Large intestine (tissue), 12 donors: ENCODE results near the gene PRPF6. TPM values are rescaled to one million over a fixed set of nuclear protein-coding genes. Genes with fewer than 3 reads are reported as not detected.

ENCODE experiments used
- DNase-seq, 2 donors: peaks; one replicate each; pipeline versions ENCODE4 v3.0.0 to v3.0.0-alpha.2; 2013
- H3K27ac ChIP-seq: one replicate; pipeline ENCODE4 v1.5.1; 2013; ENCODE audit warnings: low read length
- H3K27me3 ChIP-seq: 2 replicates; pipeline ENCODE4 v1.6.1; 2013; ENCODE audit warnings: low read length; ENCODE audit not compliant: control insufficient read depth, insufficient read depth
- H3K36me3 ChIP-seq: 2 replicates; pipeline ENCODE4 v1.6.1; 2013; ENCODE audit warnings: low read length; ENCODE audit not compliant: control insufficient read depth, insufficient read depth
- H3K4me1 ChIP-seq: one replicate; pipeline ENCODE4 v1.6.1; 2013; ENCODE audit warnings: low read length; ENCODE audit not compliant: control insufficient read depth, insufficient read depth
- H3K4me3 ChIP-seq: one replicate; pipeline ENCODE4 v1.5.1; 2013; ENCODE audit warnings: low read length
- H3K9me3 ChIP-seq: one replicate; pipeline ENCODE4 v1.6.1; 2013; ENCODE audit warnings: mild to moderate bottlenecking, low read depth, low read length, moderate library complexity; ENCODE audit not compliant: control insufficient read depth
- WGBS: methylation state at CpG from one replicate; pipeline ENCODE4 v1.1.5; 2013; ENCODE audit warnings: low lambda C conversion rate; ENCODE audit not compliant: insufficient coverage; 5-methylcytosine and 5-hydroxymethylcytosine counted together
- long read RNA-seq, 11 donors: transcript quantifications; one replicate each; lab custom pipeline, GENCODE V29; 2026
- polyA plus RNA-seq: library from polyadenylated mRNA; unstranded; fragments of 120-200 nt; gene quantifications from one replicate; pipeline ENCODE4 v1.2.1, GENCODE V29; 2013

PRPF6 gene, protein sequence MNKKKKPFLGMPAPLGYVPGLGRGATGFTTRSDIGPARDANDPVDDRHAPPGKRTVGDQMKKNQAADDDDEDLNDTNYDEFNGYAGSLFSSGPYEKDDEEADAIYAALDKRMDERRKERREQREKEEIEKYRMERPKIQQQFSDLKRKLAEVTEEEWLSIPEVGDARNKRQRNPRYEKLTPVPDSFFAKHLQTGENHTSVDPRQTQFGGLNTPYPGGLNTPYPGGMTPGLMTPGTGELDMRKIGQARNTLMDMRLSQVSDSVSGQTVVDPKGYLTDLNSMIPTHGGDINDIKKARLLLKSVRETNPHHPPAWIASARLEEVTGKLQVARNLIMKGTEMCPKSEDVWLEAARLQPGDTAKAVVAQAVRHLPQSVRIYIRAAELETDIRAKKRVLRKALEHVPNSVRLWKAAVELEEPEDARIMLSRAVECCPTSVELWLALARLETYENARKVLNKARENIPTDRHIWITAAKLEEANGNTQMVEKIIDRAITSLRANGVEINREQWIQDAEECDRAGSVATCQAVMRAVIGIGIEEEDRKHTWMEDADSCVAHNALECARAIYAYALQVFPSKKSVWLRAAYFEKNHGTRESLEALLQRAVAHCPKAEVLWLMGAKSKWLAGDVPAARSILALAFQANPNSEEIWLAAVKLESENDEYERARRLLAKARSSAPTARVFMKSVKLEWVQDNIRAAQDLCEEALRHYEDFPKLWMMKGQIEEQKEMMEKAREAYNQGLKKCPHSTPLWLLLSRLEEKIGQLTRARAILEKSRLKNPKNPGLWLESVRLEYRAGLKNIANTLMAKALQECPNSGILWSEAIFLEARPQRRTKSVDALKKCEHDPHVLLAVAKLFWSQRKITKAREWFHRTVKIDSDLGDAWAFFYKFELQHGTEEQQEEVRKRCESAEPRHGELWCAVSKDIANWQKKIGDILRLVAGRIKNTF
- 59.7 TPM for polyA plus RNA-seq
- long read RNA-seq, donor 1, transcript PRPF6-201 (21 exons, 3,044 nt), result major isoform, 6 of 12 reads
- long read RNA-seq, donor 1, partial matches to known transcripts, result 6 of 12 reads
- long read RNA-seq, donor 1, other reads (novel, unspliced or antisense), result 0 of 12 reads
- long read RNA-seq, donor 2, transcript PRPF6-201 (21 exons, 3,044 nt), result major isoform, 22 of 51 reads
- long read RNA-seq, donor 2, partial matches to known transcripts, result 29 of 51 reads
- long read RNA-seq, donor 2, other reads (novel, unspliced or antisense), result 0 of 51 reads
- long read RNA-seq, donor 3, transcript PRPF6-201 (21 exons, 3,044 nt), result major isoform, 20 of 74 reads
- long read RNA-seq, donor 3, partial matches to known transcripts, result 54 of 74 reads
- long read RNA-seq, donor 3, other reads (novel, unspliced or antisense), result 0 of 74 reads
- long read RNA-seq, donor 4, partial matches to known transcripts, result 0 of 3 reads
- long read RNA-seq, donor 4, other reads (novel, unspliced or antisense), result 0 of 3 reads
- long read RNA-seq, donor 5, transcript PRPF6-201 (21 exons, 3,044 nt), result major isoform, 16 of 16 reads
- long read RNA-seq, donor 5, partial matches to known transcripts, result 0 of 16 reads
- long read RNA-seq, donor 5, other reads (novel, unspliced or antisense), result 0 of 16 reads
- long read RNA-seq, donor 6, transcript PRPF6-201 (21 exons, 3,044 nt), result major isoform, 8 of 27 reads
- long read RNA-seq, donor 6, partial matches to known transcripts, result 19 of 27 reads
- long read RNA-seq, donor 6, other reads (novel, unspliced or antisense), result 0 of 27 reads
- long read RNA-seq, donor 7, partial matches to known transcripts, result 8 of 10 reads
- long read RNA-seq, donor 7, other reads (novel, unspliced or antisense), result 0 of 10 reads
- long read RNA-seq, donor 8, transcript PRPF6-201 (21 exons, 3,044 nt), result major isoform, 7 of 46 reads
- long read RNA-seq, donor 8, partial matches to known transcripts, result 39 of 46 reads
- long read RNA-seq, donor 8, other reads (novel, unspliced or antisense), result 0 of 46 reads
- long read RNA-seq, donor 9, transcript PRPF6-201 (21 exons, 3,044 nt), result major isoform, 10 of 22 reads
- long read RNA-seq, donor 9, partial matches to known transcripts, result 12 of 22 reads
- long read RNA-seq, donor 9, other reads (novel, unspliced or antisense), result 0 of 22 reads
- long read RNA-seq, donor 10, transcript PRPF6-201 (21 exons, 3,044 nt), result major isoform, 15 of 31 reads
- long read RNA-seq, donor 10, partial matches to known transcripts, result 16 of 31 reads
- long read RNA-seq, donor 10, other reads (novel, unspliced or antisense), result 0 of 31 reads
- long read RNA-seq, donor 11, transcript PRPF6-201 (21 exons, 3,044 nt), result major isoform, 7 of 21 reads
- long read RNA-seq, donor 11, partial matches to known transcripts, result 14 of 21 reads
- long read RNA-seq, donor 11, other reads (novel, unspliced or antisense), result 0 of 21 reads

DNA sequence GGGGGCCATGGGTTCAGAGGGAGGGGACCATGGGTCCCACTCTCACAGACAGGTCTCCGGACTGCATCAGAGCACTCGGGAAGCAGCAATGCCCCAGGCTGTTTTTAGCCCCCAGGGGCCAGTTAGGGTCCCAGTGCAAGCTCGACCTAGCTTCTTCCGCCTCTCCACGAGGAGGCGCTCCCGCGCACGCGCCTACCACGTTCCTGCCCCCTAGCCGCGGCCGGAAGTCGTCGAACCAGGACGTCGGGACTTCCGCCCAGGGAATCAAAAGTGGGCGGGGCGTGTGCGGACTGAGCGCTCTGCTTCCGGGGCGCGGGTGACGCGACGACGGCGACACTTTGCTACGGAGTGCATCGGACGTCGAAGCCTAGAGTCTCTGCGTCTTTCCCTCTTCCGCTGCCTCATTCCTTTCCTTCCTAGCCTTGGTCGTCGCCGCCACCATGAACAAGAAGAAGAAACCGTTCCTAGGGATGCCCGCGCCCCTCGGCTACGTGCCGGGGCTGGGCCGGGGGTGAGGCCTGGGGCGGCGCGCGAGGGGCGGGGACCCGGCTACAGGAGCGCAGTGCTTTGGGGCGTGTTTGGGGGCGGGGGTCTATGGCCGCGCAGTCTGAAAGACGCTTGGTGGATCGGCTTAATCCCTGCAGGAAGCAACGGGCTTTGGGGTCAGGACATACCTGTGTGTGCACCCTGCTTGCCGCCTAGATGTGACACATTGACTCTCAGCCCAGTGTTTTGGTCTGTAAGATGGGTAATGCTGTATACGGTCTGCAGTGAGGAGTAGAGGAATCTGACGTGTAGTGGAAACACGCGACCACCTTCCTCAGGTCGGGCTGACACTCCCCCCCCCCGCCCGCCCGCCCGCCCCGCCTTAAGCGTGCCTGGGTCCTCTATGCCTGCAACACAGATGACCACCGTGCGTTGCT, at the start of gene PRPF6:
PRPF6 (plus strand) TSS at position 327 of the 923 bp plus-strand sequence; CDS start at position 441, 114 bp downstream.
- peak within 1 kb of the TSS; percentile 72 for H3K4me3 ChIP-seq
- WGBS, result no CpG with 5 or more reads among the region's 75 CpGs
- peak within 1 kb of the TSS; percentile 66 for H3K27ac ChIP-seq
- H3K27me3 ChIP-seq, result peaks cover 4% of the 10 kb centered on the region
- peak; percentile 96 for DNase-seq
- H3K4me1 ChIP-seq, result peaks cover 24% of the 10 kb centered on the region
- H3K36me3 ChIP-seq, result peaks cover 29% of the 10 kb centered on the region
- H3K9me3 ChIP-seq, result peaks cover 3% of the 10 kb centered on the region

DNA sequence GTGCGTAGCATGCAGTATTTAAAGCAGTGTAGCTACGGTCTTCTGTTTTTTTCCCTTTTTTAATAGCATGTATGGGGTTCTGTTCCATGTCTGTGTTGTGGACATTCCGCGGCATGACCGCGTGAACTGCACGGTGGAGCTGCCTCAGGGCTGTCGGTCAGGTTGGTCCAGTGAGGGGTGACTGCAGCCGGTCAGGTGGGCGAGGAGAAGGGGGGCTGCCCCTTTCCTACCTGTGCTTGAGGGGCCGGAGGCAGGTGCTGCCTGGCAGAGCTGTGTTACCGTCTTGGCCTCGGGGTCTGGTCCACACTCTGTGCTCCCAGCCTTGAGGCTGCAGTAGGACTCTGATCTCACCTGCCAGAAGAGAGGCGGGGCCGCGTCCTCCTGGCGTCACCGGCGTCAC, 49.2 kb upstream of the PRPF6 start:
- no CpG with 5 or more reads among the region's 19 CpGs for WGBS
- no peak for DNase-seq
- Histone ChIP-seq H3K27ac (no peak overlapping the region), H3K36me3 (peaks cover 82% of the 10 kb centered on the region), H3K4me1 (no peaks in the 10 kb centered on the region), H3K4me3 (no peak overlapping the region), H3K27me3 (no peaks in the 10 kb centered on the region), H3K9me3 (no peaks in the 10 kb centered on the region)

- H3K27me3 ChIP-seq, result no peaks in the 10 kb centered on the region
- H3K9me3 ChIP-seq, result no peaks in the 10 kb centered on the region
- no peak overlapping the region for H3K27ac ChIP-seq
- H3K4me3 ChIP-seq, result no peak overlapping the region
- H3K36me3 ChIP-seq, result peaks cover 78% of the 10 kb centered on the region
- no peaks in the 10 kb centered on the region for H3K4me1 ChIP-seq
- no CpG with 5 or more reads among the region's 17 CpGs for WGBS
- no peak for DNase-seq
Observed at GRCh38 chr20:63932606-63933160, 48.2 kb upstream of the PRPF6 start.

DNA sequence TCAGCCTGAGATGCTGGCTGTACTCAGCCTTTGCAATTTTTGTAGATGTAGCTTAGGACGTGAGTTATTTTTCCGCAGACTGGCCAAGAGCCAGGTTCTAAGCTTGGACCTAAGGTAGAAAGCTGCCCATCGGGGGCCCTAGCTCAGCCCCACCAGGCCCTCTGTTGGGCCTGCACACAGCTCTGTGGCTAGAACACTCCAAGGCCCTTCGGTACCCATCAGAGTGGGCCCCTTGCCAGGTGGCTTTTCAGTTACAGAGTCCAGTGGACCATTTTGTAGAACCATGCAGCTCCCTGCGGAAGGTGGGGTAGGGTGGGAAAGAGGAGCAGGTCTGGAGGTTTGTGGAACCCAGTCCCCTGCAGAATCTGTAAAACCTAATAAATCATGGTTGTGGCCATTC, 47.3 kb upstream of the PRPF6 start:
- Histone ChIP-seq H3K36me3 (peaks cover 70% of the 10 kb centered on the region), H3K27ac (no peak overlapping the region), H3K9me3 (peaks cover 4% of the 10 kb centered on the region), H3K4me1 (no peaks in the 10 kb centered on the region), H3K27me3 (no peaks in the 10 kb centered on the region), H3K4me3 (no peak overlapping the region)
- no peak for DNase-seq
- no CpG with 5 or more reads among the region's 5 CpGs for WGBS

DNA sequence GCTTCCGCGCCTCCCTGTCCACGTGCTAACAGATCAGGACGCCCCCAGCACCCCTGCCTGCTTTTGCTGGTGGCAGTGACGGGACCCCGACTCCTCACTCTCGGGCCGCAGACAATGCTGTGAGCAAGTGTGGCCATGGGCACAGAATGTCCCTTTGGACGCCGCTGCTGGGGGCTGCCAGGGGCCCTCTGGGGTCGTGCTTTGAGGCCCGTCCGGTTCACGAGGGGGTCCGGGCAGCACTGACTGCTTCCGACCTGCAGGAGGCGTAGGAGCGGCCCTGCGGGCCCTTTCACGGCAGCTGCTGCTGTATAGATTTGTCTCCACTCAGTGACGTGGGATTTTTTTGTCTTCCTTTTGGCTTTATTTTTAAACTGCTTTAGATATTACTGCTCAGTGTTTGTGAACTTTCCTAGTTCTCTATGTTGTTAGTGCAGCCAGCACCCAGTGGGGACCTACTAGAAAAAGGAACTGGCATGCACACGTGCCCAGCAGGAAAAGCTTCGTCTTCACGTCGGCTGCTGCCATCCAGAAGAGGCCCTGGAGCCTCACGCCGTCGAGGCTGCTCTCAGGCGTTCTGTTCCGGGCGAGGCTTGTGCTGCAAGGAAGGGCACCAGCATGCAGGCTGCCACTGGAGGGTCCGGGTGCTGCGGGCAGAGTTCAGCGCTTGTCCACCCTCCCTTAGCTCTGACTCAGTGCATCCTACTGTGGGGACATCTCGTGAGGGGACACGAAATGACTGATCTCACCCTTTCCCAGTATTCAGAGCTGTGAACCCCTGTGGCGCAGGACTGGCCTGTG, 46.5 kb upstream of the PRPF6 start:
- no CpG with 5 or more reads among the region's 37 CpGs for WGBS
- Histone ChIP-seq H3K9me3 (peaks cover 9% of the 10 kb centered on the region), H3K27ac (no peak overlapping the region), H3K4me3 (no peak overlapping the region), H3K4me1 (no peaks in the 10 kb centered on the region), H3K27me3 (no peaks in the 10 kb centered on the region), H3K36me3 (peaks cover 71% of the 10 kb centered on the region)
- DNase-seq, result no peak

GRCh38 chr20:63935447-63935846, 45.5 kb upstream of the PRPF6 start:
- Histone ChIP-seq H3K4me3 (no peak overlapping the region), H3K27ac (no peak overlapping the region), H3K9me3 (peaks cover 13% of the 10 kb centered on the region), H3K27me3 (no peaks in the 10 kb centered on the region), H3K36me3 (peaks cover 72% of the 10 kb centered on the region), H3K4me1 (no peaks in the 10 kb centered on the region)
- no peak for DNase-seq
- no CpG with 5 or more reads among the region's 9 CpGs for WGBS

DNA sequence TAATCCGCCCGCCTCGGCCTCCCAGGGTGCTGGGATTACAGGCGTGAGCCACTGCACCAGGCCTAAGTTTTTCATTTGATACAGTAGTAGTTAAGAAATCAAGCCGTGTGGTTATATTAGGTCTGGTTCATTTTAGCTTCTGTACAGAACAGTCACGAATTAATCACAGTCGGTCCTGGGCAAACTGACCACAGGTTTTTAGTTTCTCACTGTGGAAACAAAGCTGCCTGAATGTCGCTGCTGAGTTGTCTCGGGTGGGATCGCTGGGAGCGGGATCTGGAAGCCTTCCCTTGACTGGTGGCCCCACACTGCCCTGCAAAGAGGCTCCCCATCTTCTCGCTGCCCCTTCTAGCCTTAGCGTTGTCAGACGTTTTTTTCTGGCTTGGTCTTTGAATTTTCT, 43.3 kb upstream of the PRPF6 start:
- DNase-seq, result no peak
- Histone ChIP-seq H3K36me3 (peaks cover 67% of the 10 kb centered on the region), H3K27me3 (no peaks in the 10 kb centered on the region), H3K4me3 (no peak overlapping the region), H3K4me1 (peaks cover under 1% of the 10 kb centered on the region), H3K9me3 (peaks cover 30% of the 10 kb centered on the region), H3K27ac (no peak overlapping the region)
- WGBS, result 89% methylated on average over 6 of the region's 14 CpGs
